Activated B cell treated with CpG ODN at 0.5 μM for 24 hours (primary cell): ENCODE measurements around the gene WDR45. TPM values are rescaled to one million over a fixed set of nuclear protein-coding genes. Genes with fewer than 3 reads are reported as not detected.

Experiments
- ATAC-seq: fragments of 200-7000 bp; cut with Tn5 transposase; one replicate; pipeline ENCODE4 v1.10.0; 2021; ENCODE audit warnings: low read depth, mild to moderate bottlenecking, moderate library complexity
- CTCF ChIA-PET: fragments of 350-600 bp; sonication (Branson Sonifier 250); formaldehyde crosslinking; loops from one replicate; lab custom pipeline; 2021; ENCODE audit warnings: antibody characterized with exemption; lab: Charles Lee
- POLR2A ChIA-PET: fragments of 350-600 bp; sonication (Branson Sonifier 250); formaldehyde crosslinking; loops from one replicate; lab custom pipeline; 2021; ENCODE audit warnings: antibody characterized with exemption; lab: Charles Lee
- DNase-seq: peaks from one replicate; pipeline ENCODE4 v3.0.0; 2022
- H3K27ac Mint-ChIP-seq: one replicate; pipeline ENCODE4 v1.8.0; 2020; ENCODE audit warnings: mixed read lengths
- H3K27me3 Mint-ChIP-seq: one replicate; pipeline ENCODE4 v1.8.0; 2021; ENCODE audit warnings: mixed read lengths
- H3K36me3 Mint-ChIP-seq: one replicate; pipeline ENCODE4 v1.8.0; 2021; ENCODE audit warnings: low read depth, mixed read lengths
- H3K4me1 Mint-ChIP-seq: one replicate; pipeline ENCODE4 v1.8.0; 2021; ENCODE audit warnings: mixed read lengths
- H3K4me3 Mint-ChIP-seq: one replicate; pipeline ENCODE4 v1.8.0; 2020; ENCODE audit warnings: mild to moderate bottlenecking, mixed read lengths
- H3K9me3 Mint-ChIP-seq: one replicate; pipeline ENCODE4 v1.8.0; 2020; ENCODE audit warnings: mixed read lengths
- CTCF ChIP-seq: fragments of 200-600 bp; IDR thresholded peaks from one replicate; pipeline ENCODE4 v1.8.0; 2022; ENCODE audit warnings: antibody characterized with exemption, mild to moderate bottlenecking
- intact Hi-C: fragments of 100-400 bp; cut with micrococcal nuclease; formaldehyde crosslinking; loops from one replicate; pipeline ENCODE4 v1.15.1; 2024
- total RNA-seq: library from RNA; stranded (reverse); gene quantifications from 2 replicates; pipeline ENCODE4 v1.2.3, GENCODE V29; 2022

WDR45 gene
- total RNA-seq, 1 donor from 2014 or later: 55.8 TPM

- ATAC-seq: no peak
- Mint-ChIP-seq H3K4me1 (no peaks in the 10 kb centered on the region), H3K27ac (no peak overlapping the region), H3K27me3 (no peaks in the 10 kb centered on the region), H3K36me3 (peaks cover 16% of the 10 kb centered on the region), H3K4me3 (no peak overlapping the region), H3K9me3 (no peaks in the 10 kb centered on the region)
- no peak for DNase-seq
- ChIA-PET POLR2A (no interaction called here), CTCF (no interaction called here)
- no peak for TF ChIP-seq CTCF
- intact Hi-C loops: no loop called here
Observed at GRCh38 chrX:49066278-49066677, 13.4 kb downstream of the WDR45 start.

GRCh38 chrX:49064735-49065134, 15.0 kb downstream of the WDR45 start:
- no peak for DNase-seq
- ChIA-PET CTCF (no interaction called here), POLR2A (no interaction called here)
- H3K36me3 Mint-ChIP-seq: peaks cover 15% of the 10 kb centered on the region
- TF ChIP-seq CTCF: no peak
- no peak overlapping the region for H3K4me3 Mint-ChIP-seq
- no peaks in the 10 kb centered on the region for H3K27me3 Mint-ChIP-seq
- H3K27ac Mint-ChIP-seq: no peak overlapping the region
- intact Hi-C loops: no loop called here
- ATAC-seq: no peak
- no peaks in the 10 kb centered on the region for H3K4me1 Mint-ChIP-seq
- no peaks in the 10 kb centered on the region for H3K9me3 Mint-ChIP-seq

GRCh38 chrX:49064303-49064702, 15.4 kb downstream of the WDR45 start:
- no peak for TF ChIP-seq CTCF
- Mint-ChIP-seq H3K36me3 (peaks cover 15% of the 10 kb centered on the region), H3K9me3 (no peaks in the 10 kb centered on the region), H3K27ac (no peak overlapping the region), H3K27me3 (no peaks in the 10 kb centered on the region), H3K4me1 (no peaks in the 10 kb centered on the region), H3K4me3 (no peak overlapping the region)
- intact Hi-C loops: no loop called here
- ATAC-seq (no peak), DNase-seq (no peak)
- ChIA-PET POLR2A (no interaction called here), CTCF (no interaction called here)

GRCh38 chrX:49063715-49064114, 16.0 kb downstream of the WDR45 start:
- no peaks in the 10 kb centered on the region for H3K27me3 Mint-ChIP-seq
- no peak for TF ChIP-seq CTCF
- no peak for ATAC-seq

GRCh38 chrX:49061916-49062315, 17.8 kb downstream of the WDR45 start:
- POLR2A ChIA-PET: interaction anchor here (0.6 kb wide), 1 partner anchor 137 kb away, joined by 7 read pairs; no protein-coding TSS in a partner anchor

More at GRCh38 chrX:49063715-49064114, 16.0 kb downstream of the WDR45 start:
- CTCF ChIA-PET: no interaction called here
- Mint-ChIP-seq H3K4me3 (no peak overlapping the region), H3K4me1 (no peaks in the 10 kb centered on the region), H3K36me3 (peaks cover 15% of the 10 kb centered on the region), H3K27ac (no peak overlapping the region), H3K9me3 (no peaks in the 10 kb centered on the region)
- intact Hi-C loops: no loop called here
- POLR2A ChIA-PET: no interaction called here
- no peak for DNase-seq

More at GRCh38 chrX:49061916-49062315, 17.8 kb downstream of the WDR45 start:
- intact Hi-C loops: no loop called here
- CTCF ChIA-PET: no interaction called here
- Mint-ChIP-seq H3K36me3 (peaks cover 12% of the 10 kb centered on the region), H3K9me3 (no peaks in the 10 kb centered on the region), H3K27me3 (no peaks in the 10 kb centered on the region), H3K4me3 (no peak overlapping the region), H3K27ac (no peak overlapping the region), H3K4me1 (no peaks in the 10 kb centered on the region)
- no peak for DNase-seq
- ATAC-seq: no peak
- TF ChIP-seq CTCF: no peak
